K562 (cell line): ENCODE data around the gene MVP. TPM values are rescaled to one million over a fixed set of nuclear protein-coding genes. Genes with fewer than 3 reads are reported as not detected.
A peak's percentile ranks its signal among the peaks of the same experiment; 100 is the strongest.

Source experiments
- CHAMP1 ChIP-seq: fragments of 450-650 bp; IDR thresholded peaks from 2 replicates; pipeline ENCODE4 v1.6.1; 2016; ENCODE audit warnings: mild to moderate bottlenecking
- COPS2 ChIP-seq: fragments of 450-650 bp; conservative IDR thresholded peaks from 2 replicates; pipeline ENCODE4 v1.6.1; 2016; ENCODE audit warnings: mild to moderate bottlenecking, moderate library complexity
- ELK1 ChIP-seq: sonication (generic); formaldehyde crosslinking; IDR thresholded peaks from 2 replicates; pipeline ENCODE4 v1.8.1; 2022; ENCODE audit warnings: missing genetic modification reagents
- LEF1 ChIP-seq: fragments of 450-650 bp; IDR thresholded peaks from 2 replicates; pipeline ENCODE4 v1.6.1; 2016; ENCODE audit warnings: mild to moderate bottlenecking
- MEF2A ChIP-seq: IDR thresholded peaks from 2 replicates; pipeline ENCODE4 v1.6.1; 2011; ENCODE audit warnings: low read depth, mild to moderate bottlenecking, low read length, moderate library complexity; ENCODE audit not compliant: control insufficient read depth
- NELFE ChIP-seq: IDR thresholded peaks from 2 replicates; pipeline ENCODE4 v1.6.1; 2011; ENCODE audit warnings: mild to moderate bottlenecking; ENCODE audit not compliant: insufficient read depth, insufficient read length
- POLR2B ChIP-seq: fragments of 450-650 bp; IDR thresholded peaks from 2 replicates; pipeline ENCODE4 v1.6.1; 2018; ENCODE audit warnings: low read depth; ENCODE audit not compliant: partially characterized antibody
- POLR2G ChIP-seq: fragments of 200-400 bp; formaldehyde crosslinking; IDR thresholded peaks from 2 replicates; pipeline ENCODE4 v1.6.1; 2017; ENCODE audit warnings: low read depth, mild to moderate bottlenecking, antibody characterized with exemption, low read length, moderate library complexity
- RBFOX2 ChIP-seq: fragments of 200-400 bp; formaldehyde crosslinking; IDR thresholded peaks from 2 replicates; pipeline ENCODE4 v1.6.1; 2017; ENCODE audit warnings: low read depth, mild to moderate bottlenecking, low read length, moderate library complexity
- SMAD4 ChIP-seq: fragments of 250-450 bp; sonication (Bioruptor Pico); conservative IDR thresholded peaks from 2 replicates; pipeline ENCODE4 v1.8.0; 2021; ENCODE audit warnings: inconsistent platforms, mild to moderate bottlenecking, moderate library complexity
- TBL1XR1 ChIP-seq, 2 experiments: IDR thresholded peaks; 2 replicates each; pipeline ENCODE4 v1.6.1; 2012; ENCODE audit warnings: improper control_type of control experiment in 2 of 2, low read length in 2 of 2, mild to moderate bottlenecking in 1 of 2
- TEAD4 ChIP-seq, 2 experiments: sonication (generic) in 1 of 2; formaldehyde crosslinking in 1 of 2; IDR thresholded peaks; 2 replicates each; pipeline versions ENCODE4 v1.6.1 to v1.8.0; 2012 to 2022; ENCODE audit warnings: borderline replicate concordance in 1 of 2, inconsistent platforms in 1 of 2, low read length in 1 of 2, mild to moderate bottlenecking in 1 of 2, missing genetic modification reagents in 1 of 2
- THRB ChIP-seq: fragments of 450-650 bp; formaldehyde crosslinking; conservative IDR thresholded peaks from 2 replicates; pipeline ENCODE4 v1.4.0; 2022; ENCODE audit warnings: mild to moderate bottlenecking, missing genetic modification characterization
- ZBTB11 ChIP-seq, 3 experiments: fragments of 200-800 bp in 1 of 3; fragments of 250-450 bp in 1 of 3; fragments of 450-650 bp in 1 of 3; sonication (Bioruptor Pico) in 1 of 3; sonication (Bioruptor generic) in 1 of 3; formaldehyde crosslinking in 1 of 3; IDR thresholded peaks; 2 replicates each; pipeline versions ENCODE4 v1.6.1 to v1.8.0; 2016 to 2022; ENCODE audit warnings: mild to moderate bottlenecking in 2 of 3, missing genetic modification characterization in 2 of 3, missing compliant biosample characterization in 1 of 3, moderate library complexity in 1 of 3
- polyA plus RNA-seq, 8 experiments: library from polyadenylated mRNA; depleted of rRNA in 4 of 8; stranded (reverse) in 5 of 8; unstranded in 3 of 8; fragments of >200 nt; fragmentation: Nextera tagmentation in 2 of 8; fragmentation: Illumina TruSeq in 1 of 8; extraction: Ambion mirVana in 2 of 8; extraction: Trizol in 1 of 8; gene quantifications; 2 replicates each; pipeline versions ENCODE4 v1.2.1 to v1.2.3, GENCODE V29; 2011 to 2014; ENCODE audit warnings: inconsistent platforms in 1 of 8, missing spikeins in 1 of 8
- total RNA-seq, 7 experiments: library from RNA; depleted of rRNA in 6 of 7; stranded (reverse); fragments of >200 nt in 6 of 7; fragmentation: Illumina TruSeq in 2 of 7; extraction: Trizol in 2 of 7; gene quantifications; 2 replicates each; pipeline versions ENCODE4 v1.2.1 to v1.2.3, GENCODE V29; 2011 to 2021; ENCODE audit warnings: low replicate concordance in 1 of 7

MVP gene
- total and polyA plus RNA-seq, 9 of the 15 experiments (the other 6 are each of a cell fraction or from before 2014, with no cell fraction given) = 0.39 to 1.9 (median 0.76) TPM; not detected in 2

GRCh38 chr16:29811170-29811895 lies 8.9 kb upstream of the MVP start (continued):
- no peak for TF ChIP-seq ELK1
- no peak for TF ChIP-seq COPS2
- no peak for TF ChIP-seq LEF1
- peak; percentile 78 for TF ChIP-seq POLR2G
- TF ChIP-seq POLR2B = peak; percentile 73
- TF ChIP-seq NELFE = no peak
- peak; percentile 38; the same call in 1 of the 2 replicates for TF ChIP-seq MEF2A
- TF ChIP-seq ZBTB11 (CRISPR knock-in tag; IDR thresholded peaks at IDR 0.05) = peak in 1 of 3 experiments; percentile 57; a peak in 1 of 6 replicates
- no peak for TF ChIP-seq TBL1XR1 (IDR thresholded peaks at IDR 0.05; ENCODE audit: low read length in 2 of 2)
- peak; percentile 18; the same call in 1 of the 2 replicates for TF ChIP-seq TEAD4 (IDR thresholded peaks at IDR 0.05; ENCODE audit: low read length)
- TF ChIP-seq TEAD4 (CRISPR knock-in tag; IDR thresholded peaks at IDR 0.05; ENCODE audit: borderline replicate concordance) = no peak
- peak; percentile 42; the same call in 1 of the 2 replicates for TF ChIP-seq SMAD4 (CRISPR knock-in tag)
- peak; percentile 54 for TF ChIP-seq RBFOX2
- no peak for TF ChIP-seq CHAMP1
- no peak for TF ChIP-seq THRB (CRISPR knock-in tag)
